Islet precursor cell (in vitro differentiated cells): Measurements from ENCODE around the gene TPMT.

ENCODE experiments used
- DNase-seq: peaks from one replicate; pipeline ENCODE4 v3.0.0-alpha.2; 2018

The TPMT gene

DNA sequence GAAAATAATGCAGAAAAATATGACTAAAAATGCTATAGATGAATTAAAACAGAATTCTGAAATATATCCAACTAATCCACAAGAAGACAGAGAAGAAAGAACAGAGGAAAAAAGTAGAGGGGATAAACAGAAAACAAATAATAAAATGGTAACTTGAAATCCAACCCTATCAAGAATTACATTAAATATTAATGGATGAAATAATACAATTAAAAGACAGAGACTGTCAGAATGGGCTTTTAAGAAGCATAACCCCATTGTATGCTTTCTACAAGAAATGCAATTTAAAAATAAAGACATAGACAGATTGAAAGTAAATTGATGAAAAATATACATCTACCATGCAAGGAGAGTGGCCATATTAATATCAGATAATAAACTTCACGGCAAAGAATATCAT lies 47.8 kb downstream of the TPMT start:
- no peak for DNase-seq

DNA sequence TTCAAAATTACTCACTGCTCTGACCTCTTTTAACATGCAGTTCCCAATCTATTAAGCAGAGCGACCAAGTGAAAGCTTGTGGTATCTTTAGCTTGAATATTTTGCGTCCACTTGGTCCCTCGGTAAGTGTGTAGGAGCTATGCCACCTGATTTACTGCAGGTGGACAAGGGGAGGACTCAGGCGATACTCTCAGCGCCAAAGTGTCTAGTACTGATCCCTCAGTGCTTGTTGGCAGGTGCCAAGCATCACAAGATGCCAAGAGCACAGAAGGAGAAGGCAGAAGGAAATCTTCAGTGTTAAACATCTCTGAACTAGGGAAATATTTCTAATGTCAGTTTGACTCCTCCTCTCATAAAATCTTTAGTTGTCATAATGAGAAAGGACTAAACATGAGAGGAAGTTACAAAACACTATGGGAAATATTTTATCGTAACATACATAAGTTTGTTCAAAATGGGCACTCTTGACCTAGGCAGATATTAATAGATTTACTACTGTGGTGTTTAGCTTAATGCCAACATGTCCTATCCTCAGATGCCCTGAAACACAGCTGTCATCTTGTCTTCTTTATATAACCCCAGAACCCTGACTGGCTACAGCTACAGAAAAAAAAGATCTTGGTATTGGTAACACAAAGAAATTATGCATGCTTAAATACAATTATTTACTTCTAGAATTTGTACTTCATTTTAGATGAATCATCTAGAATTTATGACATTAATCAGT lies 51.9 kb downstream of the TPMT start:
- no peak for DNase-seq

- DNase-seq = no peak
Measured at GRCh38 chr6:18101873-18102272, 53.0 kb downstream of the TPMT start.

- no peak for DNase-seq
Measured at GRCh38 chr6:18101271-18101670, 53.6 kb downstream of the TPMT start.

- DNase-seq = no peak
Measured at GRCh38 chr6:18100296-18100695, 54.6 kb downstream of the TPMT start.

- DNase-seq = no peak
Measured at GRCh38 chr6:18099511-18099910, 55.4 kb downstream of the TPMT start.

DNA sequence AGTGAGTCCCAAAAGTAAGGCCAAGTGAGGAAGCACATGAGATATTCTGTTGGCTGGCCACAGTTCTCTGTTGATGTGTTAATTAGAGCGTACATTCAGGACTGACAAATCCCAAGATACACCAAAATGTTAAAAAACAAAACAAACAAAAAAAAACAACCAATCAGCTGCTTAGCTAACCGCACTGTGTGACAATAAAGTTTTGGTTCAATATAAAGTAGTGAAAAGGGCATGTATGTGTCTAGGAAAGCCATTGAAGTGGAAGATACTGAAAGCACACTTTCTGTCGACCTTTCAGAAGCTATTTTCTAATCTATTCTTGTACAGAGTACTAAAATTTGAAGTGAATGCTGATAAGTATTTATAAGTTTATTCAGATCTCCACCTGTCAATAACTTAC lies 58.5 kb downstream of the TPMT start:
- no peak for DNase-seq

DNA sequence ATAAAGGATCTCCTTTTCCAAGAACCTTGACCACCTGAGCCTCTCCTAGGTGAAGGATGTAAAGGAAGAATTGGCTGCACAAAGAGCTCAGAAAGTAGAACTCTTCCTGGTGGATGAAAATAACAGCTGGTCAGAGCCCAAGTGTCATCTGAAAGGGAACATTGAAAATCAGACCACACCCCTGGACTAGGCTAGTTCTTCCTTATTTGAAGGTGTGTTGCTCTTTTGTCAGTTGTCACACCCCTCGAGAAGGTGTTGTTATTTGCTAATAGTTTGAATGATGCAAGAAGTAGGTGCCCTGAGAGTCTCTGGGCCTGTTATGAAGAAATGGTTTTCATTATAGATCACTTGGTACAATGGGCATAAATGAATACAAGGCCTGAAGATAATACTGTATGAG lies 63.5 kb downstream of the TPMT start:
- DNase-seq = no peak

DNA sequence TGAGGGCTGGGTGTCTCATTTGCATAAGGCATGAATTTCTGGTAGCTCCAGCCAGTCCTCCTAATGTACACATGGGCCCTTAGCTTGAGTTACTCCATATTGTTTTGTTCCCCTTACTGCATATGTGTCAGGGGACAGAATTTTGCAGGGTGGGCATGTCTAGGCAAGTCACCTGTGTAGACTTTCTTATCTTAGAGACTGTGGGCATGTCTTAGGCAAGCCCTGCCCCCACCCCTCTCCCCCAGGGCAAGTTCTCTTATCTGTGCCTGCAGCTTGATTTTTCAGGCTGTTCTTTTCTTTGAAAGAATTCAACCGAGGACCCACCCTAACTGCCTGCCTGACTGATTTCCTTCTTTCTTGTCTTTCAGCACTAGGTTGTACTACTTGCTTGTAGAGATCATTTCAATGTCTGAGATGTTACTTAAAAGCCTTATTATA lies 64.5 kb downstream of the TPMT start:
- DNase-seq = no peak

GRCh38 chr6:18088419-18089296 lies 66.2 kb downstream of the TPMT start:
- DNase-seq = no peak

GRCh38 chr6:18087396-18088165 lies 67.3 kb downstream of the TPMT start:
- DNase-seq = no peak

- DNase-seq = no peak
Measured at GRCh38 chr6:18081025-18081668, 73.7 kb downstream of the TPMT start.

DNA sequence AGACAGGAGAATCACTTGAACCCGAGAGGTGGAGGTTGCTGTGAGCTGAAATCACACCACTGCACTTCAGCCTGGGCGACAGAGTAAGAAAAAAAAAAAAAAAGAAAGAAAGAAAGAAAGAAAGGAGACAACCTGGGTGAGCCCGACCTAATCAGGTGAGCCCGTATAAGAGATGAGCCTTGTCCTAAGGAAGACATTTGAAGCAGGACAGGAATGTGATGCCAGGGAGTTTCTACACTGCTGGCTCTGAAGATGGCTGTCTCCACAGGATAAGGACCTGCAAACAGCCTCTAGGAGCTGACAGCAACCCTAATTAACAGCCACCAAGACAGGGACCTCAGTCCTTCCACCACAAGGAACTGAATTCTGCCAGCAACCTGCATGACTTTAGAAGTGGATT lies 74.3 kb downstream of the TPMT start:
- DNase-seq = no peak

- DNase-seq = no peak
Measured at GRCh38 chr6:18078866-18079265, 76.0 kb downstream of the TPMT start.
